H9 (cell line): Measurements from ENCODE around the gene HMGCS1. TPM values are rescaled to one million over a fixed set of nuclear protein-coding genes. Genes with fewer than 3 reads are reported as not detected.

Source experiments
- DNase-seq: peaks from one replicate; pipeline ENCODE4 v3.0.0-alpha.2; 2017
- H2AFZ ChIP-seq: one replicate; pipeline ENCODE4 v1.6.1; 2013; ENCODE audit warnings: mild to moderate bottlenecking, low read length, control low read depth, moderate library complexity
- H2AK5ac ChIP-seq: 2 replicates; pipeline ENCODE4 v1.6.1; 2013; ENCODE audit warnings: low read length, control low read depth, mixed read lengths; ENCODE audit not compliant: insufficient read length
- H2BK120ac ChIP-seq: one replicate; pipeline ENCODE4 v1.6.1; 2013; ENCODE audit warnings: low read depth, mild to moderate bottlenecking, low read length, control low read depth, inconsistent platforms; ENCODE audit not compliant: poor library complexity, severe bottlenecking
- H2BK12ac ChIP-seq: 2 replicates; pipeline ENCODE4 v1.6.1; 2013; ENCODE audit warnings: low read length, control low read depth, mixed read lengths, low read depth; ENCODE audit not compliant: insufficient read length
- H2BK15ac ChIP-seq: 2 replicates; pipeline ENCODE4 v1.6.1; 2013; ENCODE audit warnings: low read depth, low read length, control low read depth
- H2BK20ac ChIP-seq: one replicate; pipeline ENCODE4 v1.6.1; 2013; ENCODE audit warnings: low read depth, mild to moderate bottlenecking, low read length, control low read depth, inconsistent platforms; ENCODE audit not compliant: poor library complexity, severe bottlenecking
- H2BK5ac ChIP-seq: 2 replicates; pipeline ENCODE4 v1.6.1; 2013; ENCODE audit warnings: low read length, control low read depth, mixed read lengths; ENCODE audit not compliant: insufficient read length
- H3K14ac ChIP-seq: 2 replicates; pipeline ENCODE4 v1.6.1; 2013; ENCODE audit warnings: low read length, control low read depth; ENCODE audit not compliant: insufficient read depth
- H3K18ac ChIP-seq: 2 replicates; pipeline ENCODE4 v1.6.1; 2013; ENCODE audit warnings: low read depth, mild to moderate bottlenecking, mixed read lengths, low read length, control low read depth; ENCODE audit not compliant: insufficient read length
- H3K23ac ChIP-seq: 2 replicates; pipeline ENCODE4 v1.6.1; 2013; ENCODE audit warnings: low read length, control low read depth, mixed read lengths, low read depth; ENCODE audit not compliant: insufficient read length
- H3K23me2 ChIP-seq: 2 replicates; pipeline ENCODE4 v1.6.1; 2013; ENCODE audit warnings: low read depth, mild to moderate bottlenecking, mixed read lengths, low read length, control low read depth; ENCODE audit not compliant: insufficient read length, poor library complexity, severe bottlenecking
- H3K27ac ChIP-seq: 2 replicates; pipeline ENCODE4 v1.5.1; 2013; ENCODE audit warnings: low read length, control low read depth, mixed read lengths, low read depth; ENCODE audit not compliant: insufficient read length
- H3K27me3 ChIP-seq: 2 replicates; pipeline ENCODE4 v1.6.1; 2013; ENCODE audit warnings: low read length, control low read depth, inconsistent platforms; ENCODE audit not compliant: insufficient read depth
- H3K4ac ChIP-seq: 2 replicates; pipeline ENCODE4 v1.6.1; 2013; ENCODE audit warnings: low read depth, mild to moderate bottlenecking, control low read depth, inconsistent platforms, low read length, moderate library complexity
- H3K4me1 ChIP-seq: 2 replicates; pipeline ENCODE4 v1.6.1; 2013; ENCODE audit warnings: low read length, control low read depth, inconsistent platforms; ENCODE audit not compliant: insufficient read depth
- H3K4me2 ChIP-seq: 2 replicates; pipeline ENCODE4 v1.6.1; 2013; ENCODE audit warnings: low read length, control low read depth, mixed read lengths; ENCODE audit not compliant: insufficient read length, insufficient read depth
- H3K56ac ChIP-seq: 2 replicates; pipeline ENCODE4 v1.6.1; 2013; ENCODE audit warnings: low read depth, mild to moderate bottlenecking, mixed read lengths, low read length, control low read depth; ENCODE audit not compliant: insufficient read length
- H3K79me1 ChIP-seq: 2 replicates; pipeline ENCODE4 v1.6.1; 2013; ENCODE audit warnings: low read depth, mild to moderate bottlenecking, moderate library complexity, low read length, control low read depth, inconsistent platforms; ENCODE audit not compliant: insufficient read depth, poor library complexity, severe bottlenecking
- H3K79me2 ChIP-seq: 2 replicates; pipeline ENCODE4 v1.6.1; 2013; ENCODE audit warnings: low read length, control low read depth, inconsistent platforms; ENCODE audit not compliant: insufficient read depth
- H3K9ac ChIP-seq: 2 replicates; pipeline ENCODE4 v1.6.1; 2013; ENCODE audit warnings: low read length, control low read depth, mixed read lengths; ENCODE audit not compliant: insufficient read length; ENCODE audit errors: extremely low read depth
- H3K9me3 ChIP-seq: one replicate; pipeline ENCODE4 v1.6.1; 2013; ENCODE audit warnings: low read depth, low read length, inconsistent platforms; ENCODE audit not compliant: control insufficient read depth
- H3T11ph ChIP-seq: one replicate; pipeline ENCODE4 v1.6.1; 2013; ENCODE audit warnings: mild to moderate bottlenecking, low read length, control low read depth, inconsistent platforms
- H4K20me1 ChIP-seq: one replicate; pipeline ENCODE4 v1.6.1; 2013; ENCODE audit not compliant: control insufficient read depth, insufficient read length, insufficient read depth
- H4K5ac ChIP-seq: 2 replicates; pipeline ENCODE4 v1.6.1; 2013; ENCODE audit warnings: low read depth, mild to moderate bottlenecking, mixed read lengths, low read length, control low read depth; ENCODE audit not compliant: insufficient read length
- H4K8ac ChIP-seq: replicated peaks from 2 replicates; pipeline ENCODE4 v1.6.1; 2013; ENCODE audit warnings: low read length, control low read depth, mixed read lengths, low read depth; ENCODE audit not compliant: insufficient read length
- H4K91ac ChIP-seq: 2 replicates; pipeline ENCODE4 v1.6.1; 2013; ENCODE audit warnings: low read depth, mild to moderate bottlenecking, moderate library complexity, mixed read lengths, low read length, control low read depth; ENCODE audit not compliant: insufficient read length
- H3K27ac Mint-ChIP-seq, 3 experiments: 2 replicates in 2 of 3; 3 replicates in 1 of 3; pipeline ENCODE4 v1.8.0; 2020 to 2021; ENCODE audit warnings: mixed read lengths in 3 of 3, mild to moderate bottlenecking in 1 of 3, moderate library complexity in 1 of 3
- H3K27me3 Mint-ChIP-seq: 2 replicates; pipeline ENCODE4 v1.8.0; 2021; ENCODE audit warnings: low read depth, mild to moderate bottlenecking, moderate library complexity, mixed read lengths
- H3K36me3 Mint-ChIP-seq, 3 experiments: 2 replicates in 2 of 3; 3 replicates in 1 of 3; pipeline ENCODE4 v1.8.0; 2020 to 2021; ENCODE audit warnings: low read depth in 3 of 3, mixed read lengths in 3 of 3; ENCODE audit not compliant: insufficient read depth in 1 of 3
- H3K4me1 Mint-ChIP-seq, 2 experiments: 2 replicates each; pipeline ENCODE4 v1.8.0; 2020; ENCODE audit warnings: mixed read lengths in 2 of 2
- H3K4me3 Mint-ChIP-seq, 2 experiments: 2 replicates in 1 of 2; 3 replicates in 1 of 2; pipeline ENCODE4 v1.8.0; 2020 to 2021; ENCODE audit warnings: mild to moderate bottlenecking in 2 of 2, mixed read lengths in 2 of 2, moderate library complexity in 1 of 2
- H3K9me3 Mint-ChIP-seq, 2 experiments: 2 replicates in 1 of 2; 3 replicates in 1 of 2; pipeline ENCODE4 v1.8.0; 2020; ENCODE audit warnings: mild to moderate bottlenecking in 2 of 2, mixed read lengths in 2 of 2, moderate library complexity in 1 of 2
- total RNA-seq: library from RNA; stranded (reverse); gene quantifications from 2 replicates; pipeline ENCODE4 v1.2.1, GENCODE V29; 2021
- TF ChIP-seq, protein P1 (sequence below): fragments of 200-600 bp; sonication (generic); conservative IDR thresholded peaks from 3 replicates; pipeline ENCODE4 v1.8.0; 2021; ENCODE audit warnings: antibody characterized with exemption, mild to moderate bottlenecking

The HMGCS1 gene
- total RNA-seq, 1 experiment from 2014 or later = 147 TPM

DNA sequence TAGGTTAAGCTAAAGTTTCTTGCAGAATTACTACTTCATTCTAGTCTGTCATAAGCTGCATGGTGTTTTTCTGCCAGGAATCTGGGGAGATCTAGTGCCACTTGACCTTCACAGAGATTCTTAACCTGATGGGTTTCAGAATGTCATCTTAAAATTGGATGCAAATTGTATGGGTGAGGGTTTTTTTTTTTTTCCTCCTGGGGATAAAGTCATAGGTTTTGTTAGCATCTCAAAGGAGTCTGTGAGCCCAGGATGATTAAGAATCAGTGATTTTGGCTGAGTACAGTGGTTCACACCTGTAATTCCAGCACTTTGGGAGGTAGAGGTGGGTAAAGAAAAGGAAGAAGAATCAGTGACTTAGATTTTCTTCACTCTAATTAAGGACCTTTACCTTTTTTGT is 69.9 kb downstream of the HMGCS1 start:
- no peaks in the 10 kb centered on the region for H3K36me3 Mint-ChIP-seq
- Histone ChIP-seq H4K8ac (no peak overlapping the region), H2BK5ac (no peak overlapping the region), H4K5ac (no peak overlapping the region), H3K14ac (no peak overlapping the region), H3K9me3 (no peaks in the 10 kb centered on the region), H3K27me3 (no peaks in the 10 kb centered on the region), H4K20me1 (no peaks in the 10 kb centered on the region), H3K79me2 (no peaks in the 10 kb centered on the region), H3K56ac (no peak overlapping the region), H3K4me1 (no peaks in the 10 kb centered on the region), H3K9ac (no peak overlapping the region), H2AFZ (no peak overlapping the region), H3K4me2 (no peak overlapping the region), H3K23ac (no peak overlapping the region), H3T11ph (no peak overlapping the region), H2BK12ac (no peak overlapping the region), H3K27ac (no peak overlapping the region), H3K23me2 (no peaks in the 10 kb centered on the region), H4K91ac (no peak overlapping the region), H2BK120ac (no peak overlapping the region), H3K4ac (no peak overlapping the region), H3K79me1 (no peaks in the 10 kb centered on the region), H2BK20ac (no peak overlapping the region), H2BK15ac (no peak overlapping the region), H3K18ac (no peak overlapping the region), H2AK5ac (no peak overlapping the region)
- no peak overlapping the region for H3K27ac Mint-ChIP-seq
- no peak overlapping the region for H3K4me3 Mint-ChIP-seq
- DNase-seq = no peak
- peaks cover 0 to 6% of the 10 kb centered on the region in 2 experiments; a peak in 2 of 4 replicates for H3K4me1 Mint-ChIP-seq
- TF ChIP-seq, protein P1, sequence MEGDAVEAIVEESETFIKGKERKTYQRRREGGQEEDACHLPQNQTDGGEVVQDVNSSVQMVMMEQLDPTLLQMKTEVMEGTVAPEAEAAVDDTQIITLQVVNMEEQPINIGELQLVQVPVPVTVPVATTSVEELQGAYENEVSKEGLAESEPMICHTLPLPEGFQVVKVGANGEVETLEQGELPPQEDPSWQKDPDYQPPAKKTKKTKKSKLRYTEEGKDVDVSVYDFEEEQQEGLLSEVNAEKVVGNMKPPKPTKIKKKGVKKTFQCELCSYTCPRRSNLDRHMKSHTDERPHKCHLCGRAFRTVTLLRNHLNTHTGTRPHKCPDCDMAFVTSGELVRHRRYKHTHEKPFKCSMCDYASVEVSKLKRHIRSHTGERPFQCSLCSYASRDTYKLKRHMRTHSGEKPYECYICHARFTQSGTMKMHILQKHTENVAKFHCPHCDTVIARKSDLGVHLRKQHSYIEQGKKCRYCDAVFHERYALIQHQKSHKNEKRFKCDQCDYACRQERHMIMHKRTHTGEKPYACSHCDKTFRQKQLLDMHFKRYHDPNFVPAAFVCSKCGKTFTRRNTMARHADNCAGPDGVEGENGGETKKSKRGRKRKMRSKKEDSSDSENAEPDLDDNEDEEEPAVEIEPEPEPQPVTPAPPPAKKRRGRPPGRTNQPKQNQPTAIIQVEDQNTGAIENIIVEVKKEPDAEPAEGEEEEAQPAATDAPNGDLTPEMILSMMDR = no peak
- H3K27me3 Mint-ChIP-seq = peaks cover 3% of the 10 kb centered on the region; the same call in 1 of the 2 replicates
- no peaks in the 10 kb centered on the region for H3K9me3 Mint-ChIP-seq
